ENCODE data around the gene KIF26B.

The KIF26B gene

DNA sequence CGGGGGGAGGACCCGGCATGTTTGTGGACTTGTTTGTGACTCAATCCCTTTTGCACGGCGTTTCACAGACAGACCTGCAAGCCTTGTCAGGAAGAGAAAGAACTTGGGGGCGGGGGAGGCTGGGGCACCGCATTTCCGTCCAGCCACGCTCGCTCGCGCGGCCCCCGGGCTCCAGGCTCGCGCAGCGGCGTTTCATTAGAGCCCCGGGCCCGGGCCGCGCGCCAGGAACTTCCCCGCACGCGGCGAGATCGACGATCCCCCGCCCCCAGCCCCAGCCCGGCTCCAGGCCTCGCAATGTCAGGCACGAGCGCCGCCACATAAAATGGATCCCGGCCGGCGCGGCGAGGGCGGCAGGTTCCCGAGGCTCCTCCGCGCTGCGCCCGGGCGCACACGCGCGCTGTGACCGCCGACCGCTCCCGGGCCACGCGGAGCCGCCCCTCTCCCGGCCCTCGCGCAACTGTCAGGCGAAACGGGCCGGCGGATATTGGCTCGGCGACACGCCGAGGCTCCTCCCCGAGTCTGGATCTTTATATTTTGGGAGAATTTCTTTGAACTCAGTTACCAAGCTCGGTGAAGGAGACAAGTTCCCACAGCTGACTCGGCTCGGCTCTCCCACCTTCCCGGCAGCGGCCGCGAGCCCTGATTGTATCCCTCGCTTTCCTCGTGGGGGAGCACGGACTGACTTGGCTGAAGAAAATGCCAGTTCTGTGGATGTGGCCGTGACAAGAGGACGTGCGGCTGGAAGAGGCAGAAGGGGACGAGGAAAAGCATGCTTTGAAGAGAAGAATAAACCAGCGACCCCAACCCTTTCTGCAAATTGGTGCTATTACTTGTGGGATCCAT lies at the start of gene KIF26B:
Gene KIF26B (plus strand): TSS at position 557 of the 843 bp plus-strand sequence. CDS start 440 bp downstream, outside the sequence.
- no peak for TF ChIP-seq ZNF274 (IDR thresholded peaks at IDR 0.05; ENCODE audit: low read depth, low read length)
- peak within 1 kb of the TSS; percentile 48; the same call in 1 of the 2 replicates for H3K4me3 ChIP-seq (ENCODE audit: low read length)

GRCh38 chr1:245105042-245105441 lies 49.7 kb upstream of the KIF26B start:
- TF ChIP-seq ZNF274 (IDR thresholded peaks at IDR 0.05; ENCODE audit: low read depth, low read length) = no peak
- no peak overlapping the region for H3K4me3 ChIP-seq (ENCODE audit: low read length)

- TF ChIP-seq ZNF274 (IDR thresholded peaks at IDR 0.05; ENCODE audit: low read depth, low read length) = no peak
- no peak overlapping the region for H3K4me3 ChIP-seq (ENCODE audit: low read length)
These were observed 48.9 kb upstream of the KIF26B start for GRCh38 chr1:245105815-245106410.

DNA sequence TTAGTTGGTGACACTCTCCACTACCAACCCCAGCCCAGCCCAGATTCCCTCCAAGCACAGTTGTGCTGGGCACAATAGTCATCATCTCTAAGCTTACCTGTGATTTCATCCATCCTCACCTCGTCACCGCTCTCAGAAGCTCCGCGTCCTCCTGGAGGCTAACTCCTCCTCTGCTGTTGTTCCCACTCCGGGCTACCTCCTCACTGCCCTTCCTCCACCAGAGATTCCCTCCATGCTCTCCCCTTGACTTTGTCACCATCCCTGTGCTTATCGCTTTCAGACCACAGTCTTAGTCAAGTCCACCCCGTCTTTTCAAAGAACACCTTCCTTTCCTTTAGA lies 47.0 kb upstream of the KIF26B start:
- no peak for TF ChIP-seq ZNF274 (IDR thresholded peaks at IDR 0.05; ENCODE audit: low read depth, low read length)
- no peak overlapping the region for H3K4me3 ChIP-seq (ENCODE audit: low read length)

- no peak overlapping the region for H3K4me3 ChIP-seq (ENCODE audit: low read length)
- TF ChIP-seq ZNF274 (IDR thresholded peaks at IDR 0.05; ENCODE audit: low read depth, low read length) = no peak
These were observed 46.5 kb upstream of the KIF26B start for GRCh38 chr1:245108246-245108645.

- TF ChIP-seq ZNF274 (IDR thresholded peaks at IDR 0.05; ENCODE audit: low read depth, low read length) = no peak
- H3K4me3 ChIP-seq (ENCODE audit: low read length) = no peak overlapping the region
These were observed 45.9 kb upstream of the KIF26B start for GRCh38 chr1:245108909-245109308.

DNA sequence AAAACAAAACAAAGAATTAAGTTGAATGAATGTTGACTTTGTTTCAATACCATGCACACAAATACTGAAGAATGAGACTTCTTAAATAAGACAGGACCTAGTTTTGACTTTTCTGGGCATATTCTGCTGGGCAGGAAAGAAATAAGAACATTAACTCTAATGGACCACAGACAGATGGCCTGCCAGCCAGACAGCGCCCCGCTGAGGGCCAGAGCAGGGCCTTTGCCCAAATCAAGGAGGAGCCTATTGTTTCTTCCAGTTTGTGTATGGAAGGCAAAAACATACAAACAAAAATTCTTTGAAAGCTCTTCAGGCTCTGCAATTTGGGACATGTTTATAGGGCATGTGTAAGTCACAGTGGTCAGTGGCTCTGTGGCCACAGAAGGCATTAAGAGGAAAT lies 44.4 kb upstream of the KIF26B start:
- no peak for TF ChIP-seq ZNF274 (IDR thresholded peaks at IDR 0.05; ENCODE audit: low read depth, low read length)
- H3K4me3 ChIP-seq (ENCODE audit: low read length) = no peak overlapping the region

DNA sequence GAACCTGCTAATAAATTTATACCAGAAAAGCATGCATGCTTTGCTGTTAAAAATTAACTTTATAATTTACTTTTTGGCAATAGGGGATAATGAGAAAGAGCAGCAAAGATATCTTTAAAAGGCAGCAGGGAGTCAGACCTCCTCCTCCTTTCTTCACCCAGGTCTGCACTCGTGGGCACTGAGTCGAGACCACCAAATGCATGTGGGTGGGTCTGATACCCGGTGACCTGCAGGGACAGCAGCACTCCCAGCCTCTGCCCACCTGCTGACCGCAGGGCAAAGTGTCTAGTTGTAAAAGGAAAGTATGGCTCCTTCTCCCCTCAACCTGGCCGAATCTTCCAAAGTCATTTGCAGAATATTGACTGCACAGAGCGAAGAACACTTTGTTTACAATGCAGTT lies 43.7 kb upstream of the KIF26B start:
- TF ChIP-seq ZNF274 (IDR thresholded peaks at IDR 0.05; ENCODE audit: low read depth, low read length) = no peak
- H3K4me3 ChIP-seq (ENCODE audit: low read length) = no peak overlapping the region

DNA sequence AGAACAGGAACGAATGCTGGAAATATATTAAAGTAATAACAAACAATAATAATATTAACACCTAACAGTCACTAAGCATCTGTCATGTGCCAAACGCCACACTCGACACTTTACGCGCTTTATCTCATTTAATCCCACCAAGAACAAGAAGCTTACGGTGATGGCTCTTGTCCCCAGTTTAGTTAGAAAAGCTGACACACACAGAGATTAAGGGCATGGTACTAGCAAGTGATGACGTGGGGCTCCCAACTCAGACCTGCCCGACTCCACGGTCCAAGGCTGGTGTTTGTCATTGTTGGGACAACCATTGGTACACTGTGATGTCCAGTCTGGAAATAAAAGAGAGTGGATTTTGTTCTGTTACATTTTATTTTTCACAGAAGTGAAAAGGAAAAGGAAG lies 41.1 kb upstream of the KIF26B start:
- no peak overlapping the region for H3K4me3 ChIP-seq (ENCODE audit: low read length)
- TF ChIP-seq ZNF274 (IDR thresholded peaks at IDR 0.05; ENCODE audit: low read depth, low read length) = no peak

DNA sequence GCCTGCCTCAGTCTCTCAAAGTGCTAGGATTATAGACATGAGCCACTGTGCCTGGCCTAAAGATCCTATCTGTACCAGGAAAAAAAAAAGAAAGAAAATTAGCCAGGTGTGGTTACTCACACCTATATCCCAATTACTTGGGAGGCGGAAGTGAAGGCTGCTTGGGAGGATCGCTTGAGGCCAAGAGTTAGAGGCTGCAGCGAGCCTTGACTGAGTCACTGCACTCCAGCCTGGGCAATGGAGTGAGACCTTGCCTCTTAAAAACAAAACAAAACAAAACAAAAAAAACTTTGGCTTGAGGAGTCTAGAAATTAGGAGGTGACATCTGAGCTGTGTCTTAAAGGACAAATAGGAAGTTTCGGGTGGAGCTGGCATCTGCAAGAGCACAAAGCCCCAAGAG lies 38.7 kb upstream of the KIF26B start:
- no peak overlapping the region for H3K4me3 ChIP-seq (ENCODE audit: low read length)
- no peak for TF ChIP-seq ZNF274 (IDR thresholded peaks at IDR 0.05; ENCODE audit: low read depth, low read length)

DNA sequence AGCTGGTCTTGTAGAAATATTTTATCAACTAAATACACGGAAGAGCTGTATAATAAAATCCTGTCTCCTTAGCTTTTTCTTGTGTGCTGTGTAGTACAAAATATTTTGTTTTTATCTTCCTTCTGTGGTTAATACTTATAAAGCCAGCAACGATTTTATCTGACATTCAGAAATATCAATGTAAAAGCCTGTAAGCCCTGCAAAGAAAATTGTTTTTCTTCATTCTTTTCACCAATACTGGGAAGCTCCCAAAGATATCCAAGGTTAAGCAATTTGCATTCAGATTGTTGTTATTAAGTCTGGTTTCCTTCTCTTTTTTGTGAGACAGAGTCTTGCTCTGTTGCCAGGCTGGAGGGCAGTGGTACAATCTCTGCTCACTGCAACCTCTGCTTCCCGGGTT lies 38.0 kb upstream of the KIF26B start:
- H3K4me3 ChIP-seq (ENCODE audit: low read length) = no peak overlapping the region
- TF ChIP-seq ZNF274 (IDR thresholded peaks at IDR 0.05; ENCODE audit: low read depth, low read length) = no peak

- TF ChIP-seq ZNF274 (IDR thresholded peaks at IDR 0.05; ENCODE audit: low read depth, low read length) = no peak
- no peak overlapping the region for H3K4me3 ChIP-seq (ENCODE audit: low read length)
These were observed 36.7 kb upstream of the KIF26B start for GRCh38 chr1:245118066-245118465.

DNA sequence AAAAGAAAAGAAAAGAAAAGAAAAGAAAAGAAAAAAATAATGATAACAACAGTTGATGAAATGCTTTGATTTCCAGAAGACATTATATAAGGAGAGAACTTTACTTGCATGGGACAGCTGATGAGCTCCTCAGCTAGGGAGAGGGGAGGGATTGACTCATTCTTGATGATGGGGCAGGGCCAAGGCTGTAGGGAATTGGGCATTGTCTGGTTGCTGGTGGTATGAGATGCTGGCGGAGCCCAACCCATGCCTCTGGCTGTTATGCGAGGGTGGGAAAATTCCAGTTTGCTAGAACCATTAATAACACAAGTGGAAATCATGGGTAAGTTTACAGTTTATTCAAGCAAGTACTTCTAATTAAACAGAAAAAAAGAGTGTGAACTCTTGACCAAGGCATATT lies 36.0 kb upstream of the KIF26B start:
- TF ChIP-seq ZNF274 (IDR thresholded peaks at IDR 0.05; ENCODE audit: low read depth, low read length) = no peak

GRCh38 chr1:245121523-245121922 lies 33.3 kb upstream of the KIF26B start:
- no peak for TF ChIP-seq ZNF274 (IDR thresholded peaks at IDR 0.05; ENCODE audit: low read depth, low read length)
- no peak overlapping the region for H3K4me3 ChIP-seq (ENCODE audit: low read length)

More for the DNA sequence above, 36.0 kb upstream of the KIF26B start:
- H3K4me3 ChIP-seq (ENCODE audit: low read length) = no peak overlapping the region

DNA sequence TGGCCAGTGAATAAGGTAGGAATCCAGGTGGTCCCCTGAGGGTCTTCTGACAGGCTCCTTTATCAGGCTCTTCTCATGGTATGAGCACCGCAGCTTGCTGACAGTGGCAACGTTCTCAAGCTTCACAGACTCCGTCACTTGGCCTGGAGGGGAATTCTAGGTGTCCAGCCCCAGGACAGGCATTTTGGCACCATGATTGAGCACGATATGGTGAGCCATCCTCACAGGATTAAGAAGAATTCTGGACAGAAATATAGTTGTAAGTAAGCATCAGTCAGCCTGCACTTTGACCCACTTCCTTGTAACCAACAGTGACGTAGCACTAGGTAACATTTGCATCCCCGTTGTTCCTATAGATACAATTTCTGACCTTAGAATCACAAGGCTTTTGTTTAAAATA lies 30.5 kb upstream of the KIF26B start:
- no peak for TF ChIP-seq ZNF274 (IDR thresholded peaks at IDR 0.05; ENCODE audit: low read depth, low read length)
- no peak overlapping the region for H3K4me3 ChIP-seq (ENCODE audit: low read length)

Data from GM08714 (cell line).